ENCODE results near the gene RFNG. TPM values are rescaled to one million over a fixed set of nuclear protein-coding genes. Genes with fewer than 3 reads are reported as not detected.

Gene RFNG
- total RNA-seq, 2 donors from 2014 or later = 30.6 to 32.1 TPM

DNA sequence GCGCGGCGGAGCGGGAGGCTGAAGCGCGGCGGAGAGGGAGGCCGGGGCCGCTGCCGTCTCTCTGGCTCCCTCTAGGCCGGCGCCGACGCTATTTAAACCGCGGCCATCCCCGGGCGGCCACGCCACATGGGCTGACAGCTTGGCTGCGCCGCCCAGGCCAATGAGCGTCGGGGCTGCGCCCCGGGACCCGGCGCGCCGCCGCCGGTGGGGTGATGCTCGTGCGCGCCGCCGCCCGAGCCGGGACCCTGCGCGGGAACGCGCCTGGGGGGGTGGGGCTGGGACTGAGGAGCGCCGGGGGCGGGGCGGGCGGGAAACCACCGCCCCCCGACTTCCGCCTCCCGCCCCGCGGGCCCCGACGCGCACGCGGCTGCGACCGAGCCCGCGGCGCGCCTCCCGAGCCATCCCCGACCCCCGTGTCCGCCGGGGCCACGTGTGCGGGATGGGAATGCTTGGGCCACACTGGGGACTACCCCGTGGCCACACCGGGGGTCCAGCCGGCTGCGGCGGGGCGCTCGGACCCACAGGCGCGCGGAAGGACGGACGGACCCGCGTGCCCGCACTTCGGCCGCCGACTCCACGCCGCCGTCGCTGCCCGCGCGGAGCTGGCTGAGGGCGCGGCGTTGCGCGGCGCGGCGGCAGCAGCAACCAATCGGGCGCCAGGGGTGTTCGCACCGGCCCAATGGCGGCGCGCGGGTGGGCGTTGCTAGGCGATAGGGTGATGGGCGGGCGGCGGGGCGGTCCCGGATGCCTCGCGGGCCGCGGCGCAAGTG, 46.7 kb upstream of the RFNG start, which contains the start of gene FASN:
TSS of gene FASN (minus strand) at position 68 of the 770 bp plus-strand sequence. CDS start 1,791 bp downstream, outside the sequence.
- peak; percentile 95 for DNase-seq
- peak within 1 kb of the TSS; percentile 94 for H3K27ac ChIP-seq
- intact Hi-C loops (cut with DNase I) = no loop called here
- H3K9me3 ChIP-seq = no peaks in the 10 kb centered on the region
- no peaks in the 10 kb centered on the region for H3K27me3 ChIP-seq
- peak within 1 kb of the TSS; percentile 97 for H3K4me3 ChIP-seq
- peak within 1 kb of the TSS; percentile 85 to 92 for H3K9ac ChIP-seq (ENCODE audit: low read depth in 2 of 2, low read length in 2 of 2)
- TF ChIP-seq, protein P1, sequence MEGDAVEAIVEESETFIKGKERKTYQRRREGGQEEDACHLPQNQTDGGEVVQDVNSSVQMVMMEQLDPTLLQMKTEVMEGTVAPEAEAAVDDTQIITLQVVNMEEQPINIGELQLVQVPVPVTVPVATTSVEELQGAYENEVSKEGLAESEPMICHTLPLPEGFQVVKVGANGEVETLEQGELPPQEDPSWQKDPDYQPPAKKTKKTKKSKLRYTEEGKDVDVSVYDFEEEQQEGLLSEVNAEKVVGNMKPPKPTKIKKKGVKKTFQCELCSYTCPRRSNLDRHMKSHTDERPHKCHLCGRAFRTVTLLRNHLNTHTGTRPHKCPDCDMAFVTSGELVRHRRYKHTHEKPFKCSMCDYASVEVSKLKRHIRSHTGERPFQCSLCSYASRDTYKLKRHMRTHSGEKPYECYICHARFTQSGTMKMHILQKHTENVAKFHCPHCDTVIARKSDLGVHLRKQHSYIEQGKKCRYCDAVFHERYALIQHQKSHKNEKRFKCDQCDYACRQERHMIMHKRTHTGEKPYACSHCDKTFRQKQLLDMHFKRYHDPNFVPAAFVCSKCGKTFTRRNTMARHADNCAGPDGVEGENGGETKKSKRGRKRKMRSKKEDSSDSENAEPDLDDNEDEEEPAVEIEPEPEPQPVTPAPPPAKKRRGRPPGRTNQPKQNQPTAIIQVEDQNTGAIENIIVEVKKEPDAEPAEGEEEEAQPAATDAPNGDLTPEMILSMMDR (IDR thresholded peaks at IDR 0.05) = no peak
- H3K4me1 ChIP-seq = peaks cover 30% of the 10 kb centered on the region
- peaks cover 15% of the 10 kb centered on the region for H3K36me3 ChIP-seq

DNA sequence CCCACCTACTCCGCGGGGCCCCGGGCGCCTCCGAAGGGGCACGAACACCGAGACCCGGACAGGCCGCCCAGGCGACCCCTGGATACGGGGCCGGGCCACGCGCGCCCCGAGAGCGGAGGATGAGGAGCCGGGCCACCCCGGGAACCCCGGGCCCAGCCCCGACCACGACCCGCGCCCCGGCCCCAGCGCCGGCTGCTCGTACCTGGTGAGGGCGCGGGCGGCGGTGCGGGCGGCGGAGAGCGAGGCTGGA, 46.2 kb upstream of the RFNG start:
- H3K36me3 ChIP-seq = peaks cover 20% of the 10 kb centered on the region
- no peak for DNase-seq
- no peaks in the 10 kb centered on the region for H3K9me3 ChIP-seq
- TF ChIP-seq, protein P1 (IDR thresholded peaks at IDR 0.05) = no peak
- no peaks in the 10 kb centered on the region for H3K27me3 ChIP-seq
- H3K4me3 ChIP-seq = peak overlapping the region; percentile 97
- intact Hi-C loops (cut with DNase I) = no loop called here
- H3K27ac ChIP-seq = peak overlapping the region; percentile 94
- H3K9ac ChIP-seq (ENCODE audit: low read depth in 2 of 2, low read length in 2 of 2) = peak overlapping the region; percentile 73 to 92
- peaks cover 30% of the 10 kb centered on the region for H3K4me1 ChIP-seq

DNA sequence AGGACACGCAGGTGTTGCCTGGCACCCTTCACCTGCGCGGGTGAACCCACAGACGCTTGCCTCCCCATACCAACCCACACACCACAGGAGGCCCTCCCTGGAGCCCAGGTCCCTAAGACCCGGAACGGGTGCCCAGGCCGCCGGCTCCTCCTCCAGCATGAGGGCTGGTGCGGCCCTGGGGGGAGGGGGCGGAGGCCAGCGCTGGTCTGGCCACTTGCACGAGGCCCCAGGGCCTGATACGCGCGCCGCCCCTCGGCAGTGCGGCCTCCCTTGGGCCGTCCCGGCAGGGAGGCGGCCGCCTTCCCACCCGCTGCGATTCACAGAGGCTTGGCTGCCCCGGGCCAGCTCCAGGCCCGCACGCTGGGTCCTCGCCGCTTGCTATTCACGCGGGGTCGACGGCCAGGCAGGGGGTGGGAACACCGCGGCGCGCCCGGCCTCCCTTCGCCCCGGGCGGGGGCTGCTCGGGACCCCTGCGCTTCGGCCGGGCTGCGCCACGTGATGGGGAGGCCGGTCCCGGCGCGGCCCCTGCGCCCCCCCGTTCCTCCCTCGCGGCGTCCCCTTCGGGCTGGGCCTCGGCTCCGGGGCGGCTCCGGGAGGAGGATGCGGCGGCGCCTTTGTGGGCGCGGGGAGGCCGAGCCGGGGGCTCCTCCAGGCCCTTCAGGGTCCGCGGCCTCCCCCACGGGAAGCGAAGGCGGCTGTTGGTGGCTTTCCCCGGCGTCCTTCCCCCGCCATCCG, 45.7 kb upstream of the RFNG start:
- intact Hi-C loops (cut with DNase I) = no loop called here
- peak; percentile 48 for DNase-seq
- Histone ChIP-seq H3K4me3 (peak overlapping the region; percentile 97), H3K9me3 (no peaks in the 10 kb centered on the region), H3K27me3 (no peaks in the 10 kb centered on the region), H3K9ac (ENCODE audit: low read depth in 2 of 2, low read length in 2 of 2) (peak overlapping the region; percentile 73 to 92), H3K27ac (peak overlapping the region; percentile 94), H3K36me3 (peaks cover 23% of the 10 kb centered on the region), H3K4me1 (peaks cover 30% of the 10 kb centered on the region)
- TF ChIP-seq, protein P1 (IDR thresholded peaks at IDR 0.05) = no peak

DNA sequence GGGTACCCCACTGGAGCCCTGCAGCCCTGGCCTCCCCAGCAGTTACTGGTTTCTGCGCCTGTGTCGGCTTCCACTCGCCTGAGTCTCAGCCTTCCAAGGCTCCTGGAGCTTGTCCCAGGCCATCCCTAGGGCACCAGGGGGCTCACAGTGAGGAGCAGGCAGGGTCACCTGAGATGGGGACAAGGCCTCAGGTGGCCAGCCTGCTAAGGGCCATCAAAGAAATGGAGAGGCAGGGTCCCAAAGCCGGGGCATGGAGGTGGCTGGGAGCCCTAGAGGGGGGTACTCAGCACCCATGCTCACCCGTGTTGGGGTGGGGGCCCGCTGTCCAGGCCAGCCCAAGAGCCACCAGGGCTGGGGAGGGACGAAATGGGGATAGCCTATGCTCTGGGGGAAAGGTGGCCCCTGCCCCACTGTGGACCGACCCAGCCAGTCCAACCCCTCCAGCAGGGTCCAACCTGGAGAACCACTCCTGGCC, 45.1 kb upstream of the RFNG start:
- Histone ChIP-seq H3K36me3 (peaks cover 23% of the 10 kb centered on the region), H3K9me3 (no peaks in the 10 kb centered on the region), H3K27ac (peak overlapping the region; percentile 94), H3K27me3 (no peaks in the 10 kb centered on the region), H3K9ac (ENCODE audit: low read depth in 2 of 2, low read length in 2 of 2) (peak overlapping the region; percentile 73 to 92), H3K4me1 (peaks cover 30% of the 10 kb centered on the region), H3K4me3 (peak overlapping the region; percentile 97)
- intact Hi-C loops (cut with DNase I) = no loop called here
- no peak for DNase-seq
- TF ChIP-seq, protein P1 (IDR thresholded peaks at IDR 0.05) = no peak

DNA sequence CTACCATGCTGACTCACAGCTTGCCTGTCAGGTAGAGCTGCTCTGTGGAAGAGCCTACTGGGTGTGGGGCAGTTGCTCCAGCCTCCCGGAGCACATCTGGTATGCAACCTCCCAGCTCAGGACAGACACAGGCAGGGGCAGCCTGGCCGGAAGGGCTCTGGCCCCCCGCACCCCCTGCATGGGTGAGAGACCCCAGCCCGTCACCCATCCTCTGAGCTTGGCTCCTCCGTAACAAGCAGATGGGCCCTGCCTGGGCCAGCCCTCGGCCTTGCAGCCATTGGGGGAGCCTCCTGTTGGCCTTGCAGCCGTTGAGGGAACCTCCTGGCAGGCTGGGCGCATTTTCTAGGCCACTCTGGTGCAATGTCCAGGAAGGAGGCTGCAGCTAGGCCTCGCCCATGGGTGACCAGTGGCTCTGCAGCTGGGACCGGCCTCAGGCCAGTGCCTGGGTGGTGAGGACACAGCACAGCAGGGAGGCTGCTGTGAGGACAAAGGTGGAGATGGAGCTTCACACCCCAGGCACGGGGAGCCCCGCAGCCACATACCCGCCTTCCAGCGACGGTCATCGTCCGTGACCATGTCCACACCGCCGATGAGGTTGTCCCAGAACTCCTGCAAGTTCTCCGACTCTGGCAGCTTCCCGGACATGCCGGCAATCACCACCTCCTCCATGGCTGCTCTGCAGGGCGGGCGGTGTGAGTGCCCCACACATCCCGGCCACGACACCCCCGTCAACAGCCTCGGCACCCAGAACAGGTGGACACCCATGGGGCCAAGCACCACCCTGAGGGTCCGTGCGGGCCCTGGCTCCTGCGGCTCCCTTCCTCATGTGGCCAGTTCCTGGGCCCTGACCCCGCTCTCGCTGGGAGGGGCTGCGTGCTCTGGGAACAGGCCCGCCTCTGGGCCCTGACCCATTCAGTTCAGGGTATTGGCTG, 44.4 kb upstream of the RFNG start:
- DNase-seq = no peak
- H3K4me3 ChIP-seq = peak overlapping the region; percentile 97
- TF ChIP-seq, protein P1 (IDR thresholded peaks at IDR 0.05) = no peak
- H3K4me1 ChIP-seq = peaks cover 23% of the 10 kb centered on the region
- H3K27me3 ChIP-seq = no peaks in the 10 kb centered on the region
- no peak overlapping the region for H3K27ac ChIP-seq
- no peaks in the 10 kb centered on the region for H3K9me3 ChIP-seq
- H3K9ac ChIP-seq (ENCODE audit: low read depth in 2 of 2, low read length in 2 of 2) = peak overlapping the region in 1 of 2 donors; percentile 92
- peaks cover 25% of the 10 kb centered on the region for H3K36me3 ChIP-seq
- intact Hi-C loops (cut with DNase I) = no loop called here

Measured in colonic mucosa (tissue), 4 donors.